Measurements from ENCODE around the gene SLC38A4. TPM values are rescaled to one million over a fixed set of nuclear protein-coding genes. Genes with fewer than 3 reads are reported as not detected.

Gene SLC38A4
- total RNA-seq, 1 experiment from 2014 or later: 0.96 TPM

DNA sequence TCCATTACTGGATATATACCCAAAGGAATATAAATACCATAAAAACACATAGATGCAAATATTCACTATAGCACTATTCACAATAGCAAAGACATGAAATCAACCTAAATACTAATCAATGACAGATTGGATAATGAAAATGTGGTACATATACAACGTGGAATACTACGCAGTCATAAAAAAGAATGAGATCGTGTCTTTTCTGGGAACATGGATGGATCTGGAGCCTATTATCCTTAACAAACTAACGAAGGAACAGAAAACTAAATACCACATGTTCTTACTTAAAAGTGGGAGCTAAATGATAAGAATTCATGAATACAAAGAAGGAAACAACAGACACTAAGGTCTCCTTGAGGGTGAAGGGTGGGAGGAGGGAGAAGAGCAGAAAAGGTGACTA lies 76.5 kb downstream of the SLC38A4 start:
- no peaks in the 10 kb centered on the region; the same call in 1 of the 2 replicates for H3K27me3 Mint-ChIP-seq (ENCODE audit: low read depth)
- Histone ChIP-seq H3K14ac (ENCODE audit: insufficient read depth, low read length) (no peak overlapping the region), H4K8ac (replicated peaks; ENCODE audit: insufficient read length, low read depth, low read length) (no peak overlapping the region), H4K91ac (ENCODE audit: insufficient read length, low read depth, low read length) (no peak overlapping the region), H3K56ac (ENCODE audit: insufficient read length, low read depth, low read length) (no peak overlapping the region), H3K27me3 (ENCODE audit: insufficient read depth, low read length) (no peaks in the 10 kb centered on the region), H4K5ac (ENCODE audit: insufficient read length, low read depth, low read length) (no peak overlapping the region), H2BK20ac (ENCODE audit: low read depth, low read length, poor library complexity, severe bottlenecking) (no peak overlapping the region), H2BK5ac (ENCODE audit: insufficient read length, low read length) (no peak overlapping the region), H3K9ac (ENCODE audit: extremely low read depth, insufficient read length, low read length) (no peak overlapping the region), H3K79me2 (ENCODE audit: insufficient read depth, low read length) (no peaks in the 10 kb centered on the region), H2BK15ac (ENCODE audit: low read depth, low read length) (no peak overlapping the region), H2AFZ (ENCODE audit: low read length) (no peak overlapping the region), H3T11ph (ENCODE audit: low read length) (no peak overlapping the region), H2AK5ac (ENCODE audit: insufficient read length, low read length) (no peak overlapping the region), H3K18ac (ENCODE audit: insufficient read length, low read depth, low read length) (no peak overlapping the region), H3K27ac (ENCODE audit: insufficient read length, low read depth, low read length) (no peak overlapping the region), H2BK120ac (ENCODE audit: low read depth, low read length, poor library complexity, severe bottlenecking) (no peak overlapping the region), H3K79me1 (ENCODE audit: insufficient read depth, low read depth, low read length, poor library complexity, severe bottlenecking) (no peaks in the 10 kb centered on the region), H4K20me1 (ENCODE audit: control insufficient read depth, insufficient read depth, insufficient read length) (no peaks in the 10 kb centered on the region), H3K9me3 (ENCODE audit: control insufficient read depth, low read depth, low read length) (no peaks in the 10 kb centered on the region), H3K4me1 (ENCODE audit: insufficient read depth, low read length) (no peaks in the 10 kb centered on the region), H3K4ac (ENCODE audit: low read depth, low read length) (no peak overlapping the region), H3K4me2 (ENCODE audit: insufficient read depth, insufficient read length, low read length) (no peak overlapping the region), H3K23me2 (ENCODE audit: insufficient read length, low read depth, low read length, poor library complexity, severe bottlenecking) (no peaks in the 10 kb centered on the region), H3K23ac (ENCODE audit: insufficient read length, low read depth, low read length) (no peak overlapping the region), H2BK12ac (ENCODE audit: insufficient read length, low read depth, low read length) (no peak overlapping the region)
- WGBS (ENCODE audit: extremely low coverage, insufficient read length, low lambda C conversion rate): no CpG with 5 or more reads among the region's 4 CpGs
- TF ChIP-seq, protein P1, sequence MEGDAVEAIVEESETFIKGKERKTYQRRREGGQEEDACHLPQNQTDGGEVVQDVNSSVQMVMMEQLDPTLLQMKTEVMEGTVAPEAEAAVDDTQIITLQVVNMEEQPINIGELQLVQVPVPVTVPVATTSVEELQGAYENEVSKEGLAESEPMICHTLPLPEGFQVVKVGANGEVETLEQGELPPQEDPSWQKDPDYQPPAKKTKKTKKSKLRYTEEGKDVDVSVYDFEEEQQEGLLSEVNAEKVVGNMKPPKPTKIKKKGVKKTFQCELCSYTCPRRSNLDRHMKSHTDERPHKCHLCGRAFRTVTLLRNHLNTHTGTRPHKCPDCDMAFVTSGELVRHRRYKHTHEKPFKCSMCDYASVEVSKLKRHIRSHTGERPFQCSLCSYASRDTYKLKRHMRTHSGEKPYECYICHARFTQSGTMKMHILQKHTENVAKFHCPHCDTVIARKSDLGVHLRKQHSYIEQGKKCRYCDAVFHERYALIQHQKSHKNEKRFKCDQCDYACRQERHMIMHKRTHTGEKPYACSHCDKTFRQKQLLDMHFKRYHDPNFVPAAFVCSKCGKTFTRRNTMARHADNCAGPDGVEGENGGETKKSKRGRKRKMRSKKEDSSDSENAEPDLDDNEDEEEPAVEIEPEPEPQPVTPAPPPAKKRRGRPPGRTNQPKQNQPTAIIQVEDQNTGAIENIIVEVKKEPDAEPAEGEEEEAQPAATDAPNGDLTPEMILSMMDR (conservative IDR thresholded peaks at IDR 0.05): no peak
- no peak overlapping the region for H3K27ac Mint-ChIP-seq
- H3K4me3 Mint-ChIP-seq: no peak overlapping the region
- H3K9me3 Mint-ChIP-seq: peaks cover 8 to 9% of the 10 kb centered on the region in 2 experiments; a peak in 3 of 5 replicates
- DNase-seq: no peak
- H3K36me3 Mint-ChIP-seq (ENCODE audit: insufficient read depth in 1 of 3, low read depth in 3 of 3): no peaks in the 10 kb centered on the region
- no peaks in the 10 kb centered on the region for H3K4me1 Mint-ChIP-seq
